GM21423 (cell line): Measurements from ENCODE around the gene MC1R.
"Not testable (repeated sequence)": the region's sequence is repeated elsewhere in the genome, so short reads cannot be mapped to it uniquely, and the experiment has no call there.

Experiments
- ATAC-seq: cut with Tn5 transposase; IDR thresholded peaks from one replicate; pipeline ENCODE4 v1.9.1; 2021; ENCODE audit warnings: mild to moderate bottlenecking, moderate library complexity; ENCODE audit not compliant: unreplicated experiment

The MC1R gene

GRCh38 chr16:89958068-89958467 lies 39.4 kb downstream of the MC1R start:
- ATAC-seq: no peak

DNA sequence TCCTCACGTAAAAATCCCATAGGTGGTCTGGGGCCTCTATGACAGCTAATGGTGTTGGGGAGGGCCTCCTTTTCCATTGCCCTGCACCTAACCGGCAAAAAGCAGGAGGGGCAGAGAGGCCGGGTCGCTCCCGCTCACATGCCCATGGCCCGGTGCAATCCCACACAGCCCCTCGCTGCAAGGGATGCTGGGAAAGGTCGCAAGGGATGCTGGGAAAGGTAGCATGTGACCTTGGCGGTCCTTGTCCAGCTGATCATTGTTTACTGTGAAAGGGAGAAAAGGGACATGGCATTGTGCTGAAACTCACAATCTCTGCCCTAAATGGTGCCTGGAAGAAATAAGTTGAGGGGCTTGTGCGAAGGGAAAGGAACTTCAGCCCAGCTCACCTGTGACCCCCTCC lies 39.9 kb downstream of the MC1R start:
- no peak for ATAC-seq

DNA sequence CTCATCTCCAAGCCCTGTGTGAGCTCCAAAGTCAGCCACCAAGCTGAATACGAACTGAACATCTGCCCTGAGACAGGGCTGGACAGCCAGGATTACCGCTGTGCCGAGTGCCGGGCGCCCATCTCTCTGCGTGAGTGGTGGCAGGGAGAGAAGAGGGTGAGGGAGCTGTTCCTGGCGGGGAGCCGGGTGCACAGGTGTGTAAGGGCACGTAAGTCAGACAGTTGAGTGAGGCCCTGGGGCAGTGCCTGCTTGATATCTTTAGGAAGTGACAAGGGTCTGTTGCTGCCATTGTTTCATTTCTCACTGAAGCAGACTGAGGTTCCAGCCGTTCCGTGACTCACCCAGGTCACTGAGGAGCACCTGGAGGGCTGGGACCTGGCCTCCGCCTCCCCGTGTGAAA lies 42.3 kb downstream of the MC1R start:
- ATAC-seq: no peak

- no peak for ATAC-seq
These were observed 43.3 kb downstream of the MC1R start for GRCh38 chr16:89961920-89962319.

- ATAC-seq: no peak
These were observed 44.3 kb downstream of the MC1R start for GRCh38 chr16:89962754-89963498.

DNA sequence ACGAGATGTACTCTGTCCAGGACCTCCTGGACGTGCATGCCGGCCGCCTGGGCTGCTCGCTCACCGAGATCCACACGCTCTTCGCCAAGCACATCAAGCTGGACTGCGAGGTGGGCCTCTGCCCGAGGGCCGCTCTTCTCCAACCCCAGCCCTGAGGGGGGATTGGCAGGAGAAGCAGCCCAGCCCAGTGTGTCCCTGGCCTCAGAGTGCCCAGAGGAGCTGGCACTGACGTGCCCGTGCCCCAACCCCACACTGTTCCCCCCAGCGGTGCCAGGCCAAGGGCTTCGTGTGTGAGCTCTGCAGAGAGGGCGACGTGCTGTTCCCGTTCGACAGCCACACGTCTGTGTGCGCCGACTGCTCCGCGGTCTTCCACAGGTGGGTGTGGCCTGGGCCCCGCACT lies 45.5 kb downstream of the MC1R start:
- no peak for ATAC-seq

- no peak for ATAC-seq
These were observed 47.0 kb downstream of the MC1R start for GRCh38 chr16:89965447-89966225.

DNA sequence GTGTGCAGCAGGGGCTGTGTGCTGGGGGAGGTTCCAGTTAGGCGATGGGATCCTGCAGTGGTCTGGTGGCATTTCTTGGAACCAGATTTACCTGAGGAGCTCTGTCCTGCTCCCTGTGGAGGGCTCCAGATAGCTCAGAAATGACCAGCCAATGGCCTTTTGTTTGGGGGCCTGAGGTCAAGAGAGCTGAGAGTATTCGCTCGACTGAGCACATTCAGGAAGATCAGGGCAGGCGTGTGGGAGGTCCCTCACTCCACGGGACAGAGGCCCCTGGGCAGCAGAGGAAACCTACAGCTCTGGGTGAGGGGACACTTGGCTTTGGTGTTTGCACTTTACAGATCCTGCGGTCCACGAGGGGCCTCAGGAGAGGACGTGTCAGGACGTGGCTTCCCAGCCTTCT lies 48.1 kb downstream of the MC1R start:
- ATAC-seq: no peak

GRCh38 chr16:89967436-89967835 lies 48.8 kb downstream of the MC1R start:
- ATAC-seq: not testable (repeated sequence)

DNA sequence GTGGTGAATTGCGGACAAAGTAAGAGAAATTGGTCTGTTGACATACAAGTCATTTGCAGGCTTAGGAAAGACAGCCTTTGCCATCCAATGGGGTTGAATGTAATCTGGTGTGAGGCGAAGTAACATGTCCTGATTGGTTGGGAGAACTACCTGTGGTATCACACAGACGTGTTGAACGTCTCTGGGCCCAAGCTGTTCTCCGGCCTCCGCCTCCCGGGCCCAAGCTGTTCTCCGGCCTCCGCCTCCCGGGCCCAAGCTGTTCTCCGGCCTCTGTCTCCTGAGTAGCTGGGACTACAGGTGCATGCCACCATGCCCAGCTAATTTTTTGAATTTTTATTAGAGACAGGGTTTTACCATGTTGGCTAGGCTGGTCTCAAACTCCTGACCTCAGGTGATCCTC lies 49.4 kb downstream of the MC1R start:
- not testable (repeated sequence) for ATAC-seq

- no peak for ATAC-seq
These were observed 51.2 kb downstream of the MC1R start for GRCh38 chr16:89969741-89970410.
